Neural progenitor cell (in vitro differentiated cells): ENCODE results near the gene NIN. TPM values are rescaled to one million over a fixed set of nuclear protein-coding genes. Genes with fewer than 3 reads are reported as not detected.

Experiments
- DNase-seq: peaks from one replicate; pipeline ENCODE4 v3.0.0-alpha.2; 2016; ENCODE audit warnings: low spot score
- H2AFZ ChIP-seq: fragments of 200-600 bp; sonication (generic); replicated peaks from 2 replicates; pipeline ENCODE4 v1.6.1; 2016; ENCODE audit warnings: antibody characterized with exemption
- H3F3A ChIP-seq: fragments of 200-600 bp; sonication (generic); 2 replicates; pipeline ENCODE4 v1.6.1; 2016; ENCODE audit warnings: antibody characterized with exemption, low read depth
- H3K27ac ChIP-seq: fragments of 200-600 bp; sonication (generic); 2 replicates; pipeline ENCODE4 v1.5.1; 2016; ENCODE audit warnings: mild to moderate bottlenecking
- H3K27me3 ChIP-seq: fragments of 200-600 bp; sonication (generic); 2 replicates; pipeline ENCODE4 v1.6.1; 2016; ENCODE audit warnings: mild to moderate bottlenecking, moderate library complexity
- H3K36me3 ChIP-seq: fragments of 200-600 bp; sonication (generic); 2 replicates; pipeline ENCODE4 v1.5.1; 2016
- H3K4me1 ChIP-seq: fragments of 200-600 bp; sonication (generic); 2 replicates; pipeline ENCODE4 v1.6.1; 2016; ENCODE audit warnings: mixed run types
- H3K4me2 ChIP-seq: fragments of 200-600 bp; sonication (generic); 2 replicates; pipeline ENCODE4 v1.6.1; 2016
- H3K4me3 ChIP-seq: fragments of 200-600 bp; sonication (generic); 2 replicates; pipeline ENCODE4 v1.5.1; 2016
- H3K79me2 ChIP-seq: fragments of 200-600 bp; sonication (generic); 2 replicates; pipeline ENCODE4 v1.6.1; 2016; ENCODE audit warnings: low read depth
- H3K9ac ChIP-seq: fragments of 200-600 bp; sonication (generic); 2 replicates; pipeline ENCODE4 v1.6.1; 2016
- H3K9me3 ChIP-seq: fragments of 200-600 bp; sonication (generic); 2 replicates; pipeline ENCODE4 v1.5.1; 2016; ENCODE audit warnings: low read depth
- H4K20me1 ChIP-seq: fragments of 200-600 bp; sonication (generic); 2 replicates; pipeline ENCODE4 v1.6.1; 2016; ENCODE audit warnings: low read depth
- H3K27ac Mint-ChIP-seq: 3 replicates; pipeline ENCODE4 v1.8.0; 2021; ENCODE audit warnings: mixed read lengths
- H3K27me3 Mint-ChIP-seq: 2 replicates; pipeline ENCODE4 v1.8.0; 2022; ENCODE audit warnings: low read depth, mild to moderate bottlenecking, inconsistent platforms, moderate library complexity, mixed read lengths; ENCODE audit not compliant: insufficient read depth
- H3K36me3 Mint-ChIP-seq: 3 replicates; pipeline ENCODE4 v1.8.0; 2021; ENCODE audit warnings: mixed read lengths
- H3K4me1 Mint-ChIP-seq: 3 replicates; pipeline ENCODE4 v1.8.0; 2021; ENCODE audit warnings: mixed read lengths
- H3K4me3 Mint-ChIP-seq: 3 replicates; pipeline ENCODE4 v1.8.0; 2021; ENCODE audit warnings: mild to moderate bottlenecking, moderate library complexity, mixed read lengths
- H3K9me3 Mint-ChIP-seq: 3 replicates; pipeline ENCODE4 v1.8.0; 2020; ENCODE audit warnings: mixed read lengths
- EZH2 ChIP-seq: fragments of 200-600 bp; sonication (generic); IDR thresholded peaks from 2 replicates; pipeline ENCODE4 v1.6.1; 2017; ENCODE audit warnings: antibody characterized with exemption, mild to moderate bottlenecking, moderate library complexity
- EZH2phosphoT487 ChIP-seq: fragments of 200-600 bp; sonication (generic); IDR thresholded peaks from 2 replicates; pipeline ENCODE4 v1.6.1; 2017; ENCODE audit warnings: antibody characterized with exemption
- total RNA-seq: library from RNA; depleted of rRNA; stranded (reverse); fragments of >200 nt; gene quantifications from 2 replicates; pipeline ENCODE4 v1.2.3, GENCODE V29; 2015; ENCODE audit warnings: low replicate concordance
- TF ChIP-seq, protein P1 (sequence below): fragments of 200-600 bp; sonication (generic); IDR thresholded peaks from 2 replicates; pipeline ENCODE4 v1.5.1; 2017; ENCODE audit warnings: antibody characterized with exemption, mild to moderate bottlenecking

NIN gene
- total RNA-seq, 1 donor from 2014 or later, result 49.0 TPM

DNA sequence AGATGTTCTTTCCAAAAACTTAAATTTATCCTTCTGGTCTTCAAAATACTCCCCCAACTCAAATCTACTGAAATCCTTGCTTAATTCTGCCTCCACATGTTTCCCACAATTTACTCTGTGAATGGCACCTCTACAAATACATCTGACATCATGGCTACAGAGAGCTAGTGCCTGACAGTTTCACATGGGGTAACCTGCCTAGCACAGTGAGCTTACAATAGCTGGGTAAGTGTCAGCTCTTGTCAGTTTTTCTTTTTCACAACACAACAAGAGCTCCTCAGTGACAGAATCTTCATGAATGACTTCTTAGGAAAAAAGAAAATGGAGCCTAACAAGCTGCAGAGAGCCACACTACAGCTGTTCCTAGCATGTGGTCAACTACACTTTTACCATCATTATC lies 54.4 kb downstream of the NIN start:
- Histone ChIP-seq H3K79me2 (no peaks in the 10 kb centered on the region), H3K9me3 (no peaks in the 10 kb centered on the region), H3K36me3 (peaks cover 6% of the 10 kb centered on the region), H3K27me3 (no peaks in the 10 kb centered on the region), H3F3A (peaks cover 13% of the 10 kb centered on the region), H2AFZ (no peak overlapping the region), H3K27ac (no peak overlapping the region), H3K4me1 (peaks cover 7% of the 10 kb centered on the region), H4K20me1 (no peaks in the 10 kb centered on the region), H3K4me3 (no peak overlapping the region), H3K4me2 (no peak overlapping the region), H3K9ac (no peak overlapping the region)
- no peak overlapping the region for H3K4me3 Mint-ChIP-seq
- no peaks in the 10 kb centered on the region for H3K9me3 Mint-ChIP-seq
- H3K4me1 Mint-ChIP-seq, result no peaks in the 10 kb centered on the region
- H3K27me3 Mint-ChIP-seq, result no peaks in the 10 kb centered on the region
- no peak for TF ChIP-seq EZH2
- TF ChIP-seq EZH2phosphoT487, result no peak
- TF ChIP-seq, protein P1, sequence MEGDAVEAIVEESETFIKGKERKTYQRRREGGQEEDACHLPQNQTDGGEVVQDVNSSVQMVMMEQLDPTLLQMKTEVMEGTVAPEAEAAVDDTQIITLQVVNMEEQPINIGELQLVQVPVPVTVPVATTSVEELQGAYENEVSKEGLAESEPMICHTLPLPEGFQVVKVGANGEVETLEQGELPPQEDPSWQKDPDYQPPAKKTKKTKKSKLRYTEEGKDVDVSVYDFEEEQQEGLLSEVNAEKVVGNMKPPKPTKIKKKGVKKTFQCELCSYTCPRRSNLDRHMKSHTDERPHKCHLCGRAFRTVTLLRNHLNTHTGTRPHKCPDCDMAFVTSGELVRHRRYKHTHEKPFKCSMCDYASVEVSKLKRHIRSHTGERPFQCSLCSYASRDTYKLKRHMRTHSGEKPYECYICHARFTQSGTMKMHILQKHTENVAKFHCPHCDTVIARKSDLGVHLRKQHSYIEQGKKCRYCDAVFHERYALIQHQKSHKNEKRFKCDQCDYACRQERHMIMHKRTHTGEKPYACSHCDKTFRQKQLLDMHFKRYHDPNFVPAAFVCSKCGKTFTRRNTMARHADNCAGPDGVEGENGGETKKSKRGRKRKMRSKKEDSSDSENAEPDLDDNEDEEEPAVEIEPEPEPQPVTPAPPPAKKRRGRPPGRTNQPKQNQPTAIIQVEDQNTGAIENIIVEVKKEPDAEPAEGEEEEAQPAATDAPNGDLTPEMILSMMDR, result no peak
- no peak for DNase-seq
- no peak overlapping the region for H3K27ac Mint-ChIP-seq
- H3K36me3 Mint-ChIP-seq, result peaks cover 36% of the 10 kb centered on the region

DNA sequence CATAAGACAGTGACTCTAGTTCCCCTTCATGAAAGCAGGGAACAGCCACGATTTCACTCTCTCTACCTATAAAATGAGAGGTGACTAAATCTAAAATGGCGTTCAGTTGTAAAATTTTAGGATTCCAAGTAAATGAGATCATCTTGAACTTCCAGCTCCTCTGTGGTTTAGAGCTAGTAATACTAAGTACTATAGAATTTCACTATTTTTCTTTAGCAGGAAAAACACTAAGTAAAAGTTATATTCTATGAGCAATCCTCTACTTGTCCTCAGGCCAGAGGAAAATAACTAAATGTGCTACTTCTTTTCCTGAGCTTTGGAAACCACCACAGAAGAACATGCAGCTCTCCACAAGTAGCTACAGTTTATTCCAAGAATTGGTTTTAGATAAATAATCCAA lies 55.6 kb downstream of the NIN start:
- Histone ChIP-seq H2AFZ (no peak overlapping the region), H3K9ac (no peak overlapping the region), H3F3A (peaks cover 13% of the 10 kb centered on the region), H3K4me1 (peaks cover 7% of the 10 kb centered on the region), H3K4me2 (no peak overlapping the region), H3K9me3 (no peaks in the 10 kb centered on the region), H4K20me1 (no peaks in the 10 kb centered on the region), H3K36me3 (peaks cover 6% of the 10 kb centered on the region), H3K27me3 (no peaks in the 10 kb centered on the region), H3K79me2 (no peaks in the 10 kb centered on the region), H3K27ac (no peak overlapping the region), H3K4me3 (no peak overlapping the region)
- Mint-ChIP-seq H3K27ac (no peak overlapping the region), H3K4me3 (no peak overlapping the region), H3K27me3 (peaks cover 3% of the 10 kb centered on the region), H3K36me3 (peaks cover 37% of the 10 kb centered on the region), H3K4me1 (no peaks in the 10 kb centered on the region), H3K9me3 (no peaks in the 10 kb centered on the region)
- TF ChIP-seq, protein P1, result no peak
- TF ChIP-seq EZH2phosphoT487 (no peak), EZH2 (no peak)
- DNase-seq, result no peak

DNA sequence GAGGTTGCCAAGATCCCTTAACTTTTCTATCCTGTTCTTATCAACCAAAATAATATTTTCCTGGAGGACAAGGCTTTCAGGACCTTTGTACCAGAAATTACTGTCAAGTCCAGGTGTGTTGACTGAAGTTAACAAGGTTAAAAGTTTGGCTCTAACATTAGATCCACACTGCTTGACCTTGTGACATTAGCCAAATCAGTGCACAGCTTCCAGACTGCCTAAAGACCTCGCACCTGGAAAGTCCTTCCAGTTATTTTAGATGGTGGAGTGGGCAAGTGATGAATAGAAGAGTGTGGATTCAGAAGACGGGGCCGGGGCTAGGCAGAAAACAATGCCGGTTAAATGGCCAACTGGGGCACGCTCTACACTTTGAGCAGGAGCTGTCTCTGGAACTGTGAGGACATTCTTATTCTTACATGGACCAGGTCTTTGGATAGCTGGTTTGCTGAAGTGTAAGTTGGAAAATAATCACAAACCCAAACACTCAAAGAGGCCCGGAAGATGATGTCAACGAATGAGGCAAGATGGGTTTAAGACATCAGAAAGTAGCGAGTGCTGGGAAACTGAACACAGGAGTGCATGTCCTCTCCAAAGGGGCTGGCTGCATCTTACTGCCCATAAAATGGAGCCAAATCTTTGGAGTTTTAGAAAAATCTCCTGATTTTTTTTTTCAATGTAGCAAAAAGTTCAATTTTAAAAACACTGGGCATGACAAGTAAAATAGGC lies 56.3 kb downstream of the NIN start:
- H4K20me1 ChIP-seq, result no peaks in the 10 kb centered on the region
- H3K9me3 ChIP-seq, result no peaks in the 10 kb centered on the region
- H3K79me2 ChIP-seq, result no peaks in the 10 kb centered on the region
- no peak for DNase-seq
- H3K4me1 ChIP-seq, result peaks cover 7% of the 10 kb centered on the region
- no peak overlapping the region for H2AFZ ChIP-seq
- TF ChIP-seq EZH2 (no peak), EZH2phosphoT487 (no peak)
- TF ChIP-seq, protein P1, result no peak
- no peaks in the 10 kb centered on the region for H3K4me1 Mint-ChIP-seq
- no peaks in the 10 kb centered on the region for H3K27me3 ChIP-seq
- no peak overlapping the region for H3K9ac ChIP-seq
- H3F3A ChIP-seq, result peaks cover 13% of the 10 kb centered on the region
- H3K9me3 Mint-ChIP-seq, result no peaks in the 10 kb centered on the region
- H3K27ac Mint-ChIP-seq, result no peak overlapping the region
- H3K4me2 ChIP-seq, result no peak overlapping the region
- H3K27me3 Mint-ChIP-seq, result peaks cover 4% of the 10 kb centered on the region
- no peak overlapping the region for H3K4me3 ChIP-seq
- no peak overlapping the region for H3K27ac ChIP-seq
- H3K36me3 Mint-ChIP-seq, result peaks cover 42% of the 10 kb centered on the region
- no peak overlapping the region for H3K4me3 Mint-ChIP-seq
- peaks cover 6% of the 10 kb centered on the region for H3K36me3 ChIP-seq
